ENCODE measurements around the gene EBF3. TPM values are rescaled to one million over a fixed set of nuclear protein-coding genes. Genes with fewer than 3 reads are reported as not detected.
"Not testable (repeated sequence)": the region's sequence is repeated elsewhere in the genome, so short reads cannot be mapped to it uniquely, and the experiment has no call there.

The EBF3 gene
- total RNA-seq, 5 donors from 2014 or later (not counting 1 experiment from before 2014, with no cell fraction given), result not detected

GRCh38 chr10:129926066-129927055 is 37.7 kb downstream of the EBF3 start:
- Mint-ChIP-seq H3K9me3 (no peaks in the 10 kb centered on the region), H3K27ac (no peak overlapping the region), H3K27me3 (no peaks in the 10 kb centered on the region), H3K4me3 (no peak overlapping the region), H3K36me3 (no peaks in the 10 kb centered on the region), H3K4me1 (no peaks in the 10 kb centered on the region)
- H3K9me3 ChIP-seq, result no peaks in the 10 kb centered on the region
- ATAC-seq (replicated peaks in 1 of 4), result no peak
- H3K27me3 ChIP-seq (replicated peaks in 1 of 2; ENCODE audit: control insufficient read depth in 2 of 2, extremely low read depth in 1 of 2, insufficient read depth in 2 of 2, low read length in 1 of 2), result peaks cover 0 to 12% of the 10 kb centered on the region in 2 experiments
- CTCF ChIA-PET, result interaction anchor here in 1 of 2 donors (0.8 kb wide), 1 partner anchor 1090 kb away, joined by 4 read pairs; no protein-coding TSS in a partner anchor
- DNase-seq, result no peak
- POLR2A ChIA-PET, result no interaction called here
- no peaks in the 10 kb centered on the region for H3K4me1 ChIP-seq (ENCODE audit: control insufficient read depth in 1 of 2, extremely low read depth in 1 of 2, insufficient read depth in 2 of 2, low read length in 2 of 2)
- H3K36me3 ChIP-seq (ENCODE audit: control insufficient read depth in 2 of 2, extremely low read depth in 1 of 2, insufficient read depth in 1 of 2, low read length in 1 of 2), result no peaks in the 10 kb centered on the region
- no peak overlapping the region for H3K27ac ChIP-seq (ENCODE audit: low read length)
- H3K4me3 ChIP-seq (ENCODE audit: control insufficient read depth in 1 of 2, extremely low read depth in 1 of 2, low read length in 1 of 2), result no peak overlapping the region
- WGBS (ENCODE audit: insufficient coverage), result 71% methylated on average over 27 of the region's 29 CpGs

GRCh38 chr10:129924375-129925085 is 39.5 kb downstream of the EBF3 start:
- DNase-seq (peak in 1 of 35 experiments; percentile 4), ATAC-seq (replicated peaks in 1 of 4) (no peak)
- H3K27ac ChIP-seq (ENCODE audit: low read length), result no peak overlapping the region
- H3K4me3 ChIP-seq (ENCODE audit: control insufficient read depth in 1 of 2, extremely low read depth in 1 of 2, low read length in 1 of 2), result no peak overlapping the region
- no peaks in the 10 kb centered on the region for H3K4me1 ChIP-seq (ENCODE audit: control insufficient read depth in 1 of 2, extremely low read depth in 1 of 2, insufficient read depth in 2 of 2, low read length in 2 of 2)
- Mint-ChIP-seq H3K4me1 (no peaks in the 10 kb centered on the region), H3K27me3 (no peaks in the 10 kb centered on the region), H3K4me3 (no peak overlapping the region), H3K27ac (no peak overlapping the region), H3K9me3 (no peaks in the 10 kb centered on the region), H3K36me3 (no peaks in the 10 kb centered on the region)
- 100% methylated on average over 1 of the region's 16 CpGs for WGBS (ENCODE audit: insufficient coverage)
- POLR2A ChIA-PET, result no interaction called here
- CTCF ChIA-PET, result no interaction called here
- H3K36me3 ChIP-seq (ENCODE audit: control insufficient read depth in 2 of 2, extremely low read depth in 1 of 2, insufficient read depth in 1 of 2, low read length in 1 of 2), result no peaks in the 10 kb centered on the region
- H3K27me3 ChIP-seq (replicated peaks in 1 of 2; ENCODE audit: control insufficient read depth in 2 of 2, extremely low read depth in 1 of 2, insufficient read depth in 2 of 2, low read length in 1 of 2), result peaks cover 0 to 12% of the 10 kb centered on the region in 2 experiments
- no peaks in the 10 kb centered on the region for H3K9me3 ChIP-seq

GRCh38 chr10:129922598-129923123 is 41.4 kb downstream of the EBF3 start:
- H3K36me3 Mint-ChIP-seq, result no peaks in the 10 kb centered on the region
- no peaks in the 10 kb centered on the region for H3K4me1 ChIP-seq (ENCODE audit: control insufficient read depth in 1 of 2, extremely low read depth in 1 of 2, insufficient read depth in 2 of 2, low read length in 2 of 2)
- H3K4me1 Mint-ChIP-seq, result no peaks in the 10 kb centered on the region
- H3K27me3 ChIP-seq (replicated peaks in 1 of 2; ENCODE audit: control insufficient read depth in 2 of 2, extremely low read depth in 1 of 2, insufficient read depth in 2 of 2, low read length in 1 of 2), result peaks cover 0 to 16% of the 10 kb centered on the region in 2 experiments
- H3K27ac Mint-ChIP-seq, result peak overlapping the region in 1 of 2 donors; percentile 1
- 90% methylated on average over 7 of the region's 18 CpGs for WGBS (ENCODE audit: insufficient coverage)
- H3K4me3 ChIP-seq (ENCODE audit: control insufficient read depth in 1 of 2, extremely low read depth in 1 of 2, low read length in 1 of 2), result no peak overlapping the region
- no peak overlapping the region for H3K27ac ChIP-seq (ENCODE audit: low read length)
- ATAC-seq (replicated peaks in 1 of 4) (no peak), DNase-seq (no peak)
- CTCF ChIA-PET, result no interaction called here
- POLR2A ChIA-PET, result no interaction called here
- H3K4me3 Mint-ChIP-seq, result no peak overlapping the region
- no peaks in the 10 kb centered on the region for H3K9me3 Mint-ChIP-seq
- H3K27me3 Mint-ChIP-seq, result no peaks in the 10 kb centered on the region
- no peaks in the 10 kb centered on the region for H3K36me3 ChIP-seq (ENCODE audit: control insufficient read depth in 2 of 2, extremely low read depth in 1 of 2, insufficient read depth in 1 of 2, low read length in 1 of 2)
- no peaks in the 10 kb centered on the region for H3K9me3 ChIP-seq

DNA sequence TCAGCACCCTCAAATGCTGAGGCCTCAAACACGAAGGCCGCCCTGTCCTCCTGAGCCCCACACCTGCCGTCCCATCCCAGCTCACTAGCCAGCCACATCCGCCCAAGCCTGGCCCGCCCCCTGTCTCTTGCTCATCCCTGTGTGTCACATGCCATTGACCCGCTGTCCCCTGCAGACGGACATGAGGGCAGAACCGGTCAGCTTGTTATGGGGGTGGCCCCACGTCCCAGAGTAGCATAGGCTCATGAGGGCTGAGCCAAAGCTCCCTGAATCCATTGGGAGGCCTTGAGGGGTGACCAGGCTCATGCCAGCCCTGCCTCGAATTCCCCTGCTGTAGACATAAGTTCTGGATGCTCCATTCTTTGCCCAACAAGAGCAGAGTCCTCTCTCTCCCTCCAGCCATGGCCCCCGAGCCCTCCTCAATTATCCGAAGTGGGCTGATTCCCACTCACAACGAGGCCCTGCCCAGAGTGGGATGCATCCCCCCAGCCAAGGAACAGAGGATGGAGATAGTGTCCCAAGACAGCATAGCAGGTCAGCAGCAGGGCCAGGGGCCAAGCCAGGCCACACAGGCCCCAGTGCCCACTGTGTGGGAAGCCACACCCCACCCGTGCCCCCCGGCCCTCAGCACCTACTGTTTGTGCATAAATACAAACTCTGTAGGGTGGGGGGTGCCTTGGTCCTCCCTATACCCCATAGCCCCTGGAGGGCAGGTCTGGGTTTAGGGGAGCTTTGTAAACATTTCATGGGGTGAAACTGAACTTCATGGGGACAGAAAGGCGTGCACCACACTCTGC is 42.1 kb downstream of the EBF3 start:
- POLR2A ChIA-PET, result no interaction called here
- Histone ChIP-seq H3K4me1 (ENCODE audit: control insufficient read depth in 1 of 2, extremely low read depth in 1 of 2, insufficient read depth in 2 of 2, low read length in 2 of 2) (no peaks in the 10 kb centered on the region), H3K36me3 (ENCODE audit: control insufficient read depth in 2 of 2, extremely low read depth in 1 of 2, insufficient read depth in 1 of 2, low read length in 1 of 2) (no peaks in the 10 kb centered on the region), H3K27me3 (replicated peaks in 1 of 2; ENCODE audit: control insufficient read depth in 2 of 2, extremely low read depth in 1 of 2, insufficient read depth in 2 of 2, low read length in 1 of 2) (peaks cover 0 to 16% of the 10 kb centered on the region in 2 experiments), H3K4me3 (ENCODE audit: control insufficient read depth in 1 of 2, extremely low read depth in 1 of 2, low read length in 1 of 2) (no peak overlapping the region), H3K9me3 (no peaks in the 10 kb centered on the region), H3K27ac (ENCODE audit: low read length) (no peak overlapping the region)
- Mint-ChIP-seq H3K4me3 (no peak overlapping the region), H3K27me3 (no peaks in the 10 kb centered on the region), H3K27ac (no peak overlapping the region), H3K4me1 (no peaks in the 10 kb centered on the region), H3K9me3 (no peaks in the 10 kb centered on the region), H3K36me3 (no peaks in the 10 kb centered on the region)
- CTCF ChIA-PET, result no interaction called here
- no peak for DNase-seq
- no peak for ATAC-seq (replicated peaks in 1 of 4)
- 77% methylated on average over 13 of the region's 16 CpGs for WGBS (ENCODE audit: insufficient coverage)

DNA sequence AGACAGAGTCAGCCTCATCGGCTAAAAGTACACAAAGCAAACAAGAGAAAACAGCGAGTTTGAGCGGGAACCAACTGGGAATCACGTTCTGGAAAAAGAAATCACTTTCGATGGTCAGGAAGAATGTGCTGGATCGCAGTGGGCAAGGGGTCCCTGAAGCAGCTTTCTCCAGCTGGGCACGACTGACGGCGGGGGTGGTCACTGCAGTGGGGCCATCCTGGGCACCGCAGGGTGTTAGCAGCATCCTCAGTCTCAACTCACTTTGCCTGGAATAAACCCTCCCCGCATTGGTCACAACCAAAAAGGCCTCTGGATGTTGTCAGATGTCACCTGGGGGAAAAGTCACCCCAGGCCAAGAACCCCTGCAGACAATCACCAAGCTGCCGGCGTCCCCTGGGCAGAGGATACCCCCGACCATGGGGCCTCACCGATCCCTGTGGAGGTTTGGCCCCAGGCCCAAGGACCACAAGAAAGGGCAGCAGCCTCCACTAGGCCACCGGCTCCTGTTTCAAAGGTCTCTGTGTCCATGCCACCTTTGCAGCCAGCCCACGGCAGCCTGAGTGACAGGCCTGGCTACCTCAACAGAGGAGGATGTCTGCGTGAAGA is 42.9 kb downstream of the EBF3 start:
- no peaks in the 10 kb centered on the region for H3K9me3 Mint-ChIP-seq
- Histone ChIP-seq H3K4me1 (ENCODE audit: control insufficient read depth in 1 of 2, extremely low read depth in 1 of 2, insufficient read depth in 2 of 2, low read length in 2 of 2) (no peaks in the 10 kb centered on the region), H3K27ac (ENCODE audit: low read length) (no peak overlapping the region), H3K4me3 (ENCODE audit: control insufficient read depth in 1 of 2, extremely low read depth in 1 of 2, low read length in 1 of 2) (no peak overlapping the region), H3K27me3 (replicated peaks in 1 of 2; ENCODE audit: control insufficient read depth in 2 of 2, extremely low read depth in 1 of 2, insufficient read depth in 2 of 2, low read length in 1 of 2) (peaks cover 0 to 19% of the 10 kb centered on the region in 2 experiments), H3K9me3 (no peaks in the 10 kb centered on the region), H3K36me3 (ENCODE audit: control insufficient read depth in 2 of 2, extremely low read depth in 1 of 2, insufficient read depth in 1 of 2, low read length in 1 of 2) (no peaks in the 10 kb centered on the region)
- ChIA-PET POLR2A (no interaction called here), CTCF (no interaction called here)
- WGBS (ENCODE audit: insufficient coverage), result 82% methylated on average over 16 of the region's 18 CpGs
- ATAC-seq (replicated peaks in 1 of 4), result no peak
- H3K27me3 Mint-ChIP-seq, result no peaks in the 10 kb centered on the region
- no peak overlapping the region for H3K27ac Mint-ChIP-seq
- no peak for DNase-seq
- H3K4me1 Mint-ChIP-seq, result no peaks in the 10 kb centered on the region
- H3K4me3 Mint-ChIP-seq, result no peak overlapping the region
- H3K36me3 Mint-ChIP-seq, result no peaks in the 10 kb centered on the region

GRCh38 chr10:129920187-129920586 is 43.9 kb downstream of the EBF3 start:
- not testable (repeated sequence) for H3K36me3 ChIP-seq (ENCODE audit: control insufficient read depth in 2 of 2, extremely low read depth in 1 of 2, insufficient read depth in 1 of 2, low read length in 1 of 2)

More at GRCh38 chr10:129920187-129920586, 43.9 kb downstream of the EBF3 start:
- H3K36me3 Mint-ChIP-seq; H3K27ac ChIP-seq (ENCODE audit: low read length); ATAC-seq (replicated peaks in 1 of 4); H3K9me3 Mint-ChIP-seq; H3K4me1 ChIP-seq (ENCODE audit: control insufficient read depth in 1 of 2, extremely low read depth in 1 of 2, insufficient read depth in 2 of 2, low read length in 2 of 2); DNase-seq; POLR2A ChIA-PET; CTCF ChIA-PET; H3K4me3 ChIP-seq (ENCODE audit: control insufficient read depth in 1 of 2, extremely low read depth in 1 of 2, low read length in 1 of 2); H3K27me3 Mint-ChIP-seq; H3K4me1 Mint-ChIP-seq; H3K4me3 Mint-ChIP-seq; H3K9me3 ChIP-seq; H3K27ac Mint-ChIP-seq: not testable (repeated sequence)
- H3K27me3 ChIP-seq (replicated peaks in 1 of 2; ENCODE audit: control insufficient read depth in 2 of 2, extremely low read depth in 1 of 2, insufficient read depth in 2 of 2, low read length in 1 of 2), result peaks cover 0 to 19% of the 10 kb centered on the region in 2 experiments
- 95% methylated on average over 10 of the region's 18 CpGs for WGBS (ENCODE audit: insufficient coverage)
